Vagina (tissue), 2 donors: Measurements from ENCODE around the gene LHPP. TPM values are rescaled to one million over a fixed set of nuclear protein-coding genes. Genes with fewer than 3 reads are reported as not detected.

ENCODE experiments used
- DNase-seq, 2 donors: peaks; one replicate each; pipeline ENCODE4 v3.0.0-alpha.2; 2017; ENCODE audit errors: extremely low spot score in 2 of 2
- H3K27ac ChIP-seq: fragments of 200-600 bp; sonication (generic); one replicate; pipeline ENCODE4 v1.5.1; 2019
- H3K27me3 ChIP-seq: fragments of 200-600 bp; sonication (generic); one replicate; pipeline ENCODE4 v1.5.1; 2019
- H3K36me3 ChIP-seq, 2 donors: fragments of 200-600 bp; sonication (generic); one replicate each; pipeline ENCODE4 v1.5.1; 2017 to 2019
- H3K4me1 ChIP-seq: fragments of 200-600 bp; sonication (generic); one replicate; pipeline ENCODE4 v1.5.1; 2019
- H3K4me3 ChIP-seq, 2 donors: fragments of 200-600 bp; sonication (generic); 1 replicate in 1 of 2; 2 replicates in 1 of 2; pipeline ENCODE4 v1.5.1; 2016 to 2019
- H3K9me3 ChIP-seq: fragments of 200-600 bp; sonication (generic); one replicate; pipeline ENCODE4 v1.5.1; 2019
- CTCF ChIP-seq, 3 experiments: fragments of 450-650 bp in 2 of 3; fragments of 200-600 bp in 1 of 3; sonication (generic) in 1 of 3; IDR thresholded peaks; one replicate each; pipeline ENCODE4 v1.5.1; 2017 to 2019; ENCODE audit warnings: antibody characterized with exemption in 3 of 3, mild to moderate bottlenecking in 2 of 3, moderate library complexity in 2 of 3
- POLR2A ChIP-seq, 2 donors: fragments of 450-650 bp; IDR thresholded peaks; one replicate each; pipeline ENCODE4 v1.6.1; 2017; ENCODE audit warnings: antibody characterized with exemption in 2 of 2, mild to moderate bottlenecking in 2 of 2, moderate library complexity in 2 of 2
- POLR2AphosphoS5 ChIP-seq, 2 donors: sonication (generic); formaldehyde crosslinking; IDR thresholded peaks; one replicate each; pipeline ENCODE4 v1.9.0; 2017; ENCODE audit warnings: antibody characterized with exemption in 2 of 2, mild to moderate bottlenecking in 2 of 2, low read depth in 1 of 2; ENCODE audit not compliant: insufficient read depth in 1 of 2
- intact Hi-C: fragments of 100-400 bp; cut with DNase I; formaldehyde crosslinking; loops from one replicate; pipeline ENCODE4 v1.15.1; 2023
- total RNA-seq: library from RNA; depleted of rRNA; stranded (reverse); fragments of >200 nt; gene quantifications from one replicate; pipeline ENCODE4 v1.2.3, GENCODE V29; 2016

LHPP gene
- total RNA-seq, 1 donor from 2014 or later: 20.1 TPM

- H3K36me3 ChIP-seq: no peaks in the 10 kb centered on the region
- DNase-seq: no peak
- H3K4me1 ChIP-seq: peaks cover 43% of the 10 kb centered on the region
- H3K9me3 ChIP-seq: no peaks in the 10 kb centered on the region
- no peak overlapping the region for H3K4me3 ChIP-seq
- H3K27me3 ChIP-seq: no peaks in the 10 kb centered on the region
- H3K27ac ChIP-seq: no peak overlapping the region
- intact Hi-C loops: no loop called here
- no peak for TF ChIP-seq CTCF (IDR thresholded peaks at IDR 0.05)
- TF ChIP-seq POLR2AphosphoS5 (IDR thresholded peaks at IDR 0.05; ENCODE audit: insufficient read depth in 1 of 2, low read depth in 1 of 2): no peak
- TF ChIP-seq POLR2A (IDR thresholded peaks at IDR 0.05): no peak
These were observed 101.9 kb downstream of the LHPP start for GRCh38 chr10:124563320-124564040.

GRCh38 chr10:124564881-124565280, 103.3 kb downstream of the LHPP start:
- Histone ChIP-seq H3K27ac (no peak overlapping the region), H3K27me3 (no peaks in the 10 kb centered on the region), H3K9me3 (no peaks in the 10 kb centered on the region), H3K4me1 (peaks cover 29% of the 10 kb centered on the region), H3K4me3 (no peak overlapping the region), H3K36me3 (no peaks in the 10 kb centered on the region)
- DNase-seq: no peak
- no peak for TF ChIP-seq POLR2AphosphoS5 (IDR thresholded peaks at IDR 0.05; ENCODE audit: insufficient read depth in 1 of 2, low read depth in 1 of 2)
- TF ChIP-seq CTCF (IDR thresholded peaks at IDR 0.05): no peak
- no peak for TF ChIP-seq POLR2A (IDR thresholded peaks at IDR 0.05)
- intact Hi-C loops: no loop called here

- no peak for DNase-seq
- Histone ChIP-seq H3K27me3 (no peaks in the 10 kb centered on the region), H3K9me3 (no peaks in the 10 kb centered on the region), H3K36me3 (no peaks in the 10 kb centered on the region), H3K4me3 (no peak overlapping the region), H3K4me1 (peaks cover 21% of the 10 kb centered on the region), H3K27ac (no peak overlapping the region)
- intact Hi-C loops: no loop called here
- TF ChIP-seq POLR2AphosphoS5 (IDR thresholded peaks at IDR 0.05; ENCODE audit: insufficient read depth in 1 of 2, low read depth in 1 of 2) (no peak), CTCF (IDR thresholded peaks at IDR 0.05) (no peak), POLR2A (IDR thresholded peaks at IDR 0.05) (no peak)
These were observed 104.1 kb downstream of the LHPP start for GRCh38 chr10:124565565-124566221.

GRCh38 chr10:124566222-124566888, 104.7 kb downstream of the LHPP start:
- Histone ChIP-seq H3K27ac (no peak overlapping the region), H3K9me3 (no peaks in the 10 kb centered on the region), H3K4me1 (peaks cover 15% of the 10 kb centered on the region), H3K4me3 (no peak overlapping the region), H3K36me3 (no peaks in the 10 kb centered on the region), H3K27me3 (no peaks in the 10 kb centered on the region)
- TF ChIP-seq POLR2A (IDR thresholded peaks at IDR 0.05) (no peak), CTCF (IDR thresholded peaks at IDR 0.05) (no peak), POLR2AphosphoS5 (IDR thresholded peaks at IDR 0.05; ENCODE audit: insufficient read depth in 1 of 2, low read depth in 1 of 2) (no peak)
- no peak for DNase-seq
- intact Hi-C loops: no loop called here
